Stimulated activated CD4-positive, alpha-beta T cell treated with anti-CD3 and anti-CD28 coated beads, Interleukin-1b, Interleukin-23, amount 100 ng/mL, for 48 hours (primary cell): Measurements from ENCODE around the gene CWC15.
"Not testable (repeated sequence)": the region's sequence is repeated elsewhere in the genome, so short reads cannot be mapped to it uniquely, and the experiment has no call there.

Experiments used
- DNase-seq: peaks from one replicate; pipeline ENCODE4 v3.0.0-alpha.2; 2020

Gene CWC15

DNA sequence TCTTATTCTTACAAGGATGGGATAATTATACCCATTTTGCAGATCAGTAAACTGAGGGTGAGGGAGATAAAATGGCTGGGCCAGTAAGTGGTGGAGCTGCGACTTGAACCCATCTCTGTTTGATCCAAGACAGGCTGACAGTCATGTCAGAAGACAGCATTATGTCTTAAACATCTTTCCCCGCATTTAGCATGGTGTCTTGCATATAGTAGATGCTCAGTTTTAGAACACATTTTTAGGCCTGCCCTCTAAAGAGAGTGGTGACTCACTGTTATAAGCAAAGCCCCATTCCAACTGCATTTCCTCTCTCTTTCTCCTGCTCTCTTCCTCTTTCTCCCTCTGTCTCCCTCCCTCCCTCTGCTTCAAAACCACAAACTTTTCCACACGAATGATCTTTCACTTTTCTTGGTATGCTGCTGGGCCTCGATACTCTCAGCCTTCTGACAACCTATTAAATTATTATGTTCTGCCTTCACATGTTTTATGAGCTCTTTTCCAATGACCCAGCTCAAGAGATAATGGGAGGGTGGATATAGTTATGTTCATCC lies 25.2 kb downstream of the CWC15 start:
- no peak for DNase-seq

DNA sequence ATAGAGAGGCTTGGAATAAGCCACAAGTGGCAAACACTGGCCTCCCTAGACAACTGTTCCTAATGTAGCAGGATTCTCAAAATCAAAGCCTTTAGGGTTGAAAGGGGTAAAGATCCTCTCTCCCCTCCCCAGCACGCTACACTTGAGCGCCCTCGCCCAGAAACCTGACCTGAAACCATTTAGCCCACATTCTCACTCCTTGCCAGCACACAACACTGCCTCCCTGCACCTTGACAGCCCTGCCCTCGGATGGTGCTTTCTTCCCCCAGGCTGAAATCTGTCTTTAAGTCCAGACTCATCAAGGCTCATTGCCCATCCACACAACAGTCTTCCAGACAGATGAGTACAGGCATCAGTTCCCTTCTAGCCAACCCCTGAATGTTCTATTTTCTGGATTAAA lies 26.5 kb downstream of the CWC15 start:
- DNase-seq: no peak

DNA sequence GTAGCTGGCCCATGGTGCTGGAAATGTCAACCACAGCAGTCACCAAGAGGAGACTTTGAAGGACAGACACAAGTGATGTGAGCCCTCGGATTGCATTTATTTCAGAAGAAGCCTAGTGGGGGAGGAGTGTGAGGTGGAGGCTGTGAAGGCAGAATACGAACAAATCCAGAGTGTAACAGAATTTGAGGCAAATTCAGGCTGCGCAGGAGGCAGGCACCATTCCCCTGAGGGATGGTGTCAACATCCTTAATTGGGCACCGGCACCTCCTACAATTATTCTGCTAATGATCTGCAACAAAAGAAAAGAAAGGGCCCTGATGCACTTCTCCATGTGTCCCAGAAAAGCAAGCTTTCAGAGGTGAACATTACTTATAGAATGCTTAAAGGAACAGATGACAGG lies 32.2 kb downstream of the CWC15 start:
- DNase-seq: no peak

DNA sequence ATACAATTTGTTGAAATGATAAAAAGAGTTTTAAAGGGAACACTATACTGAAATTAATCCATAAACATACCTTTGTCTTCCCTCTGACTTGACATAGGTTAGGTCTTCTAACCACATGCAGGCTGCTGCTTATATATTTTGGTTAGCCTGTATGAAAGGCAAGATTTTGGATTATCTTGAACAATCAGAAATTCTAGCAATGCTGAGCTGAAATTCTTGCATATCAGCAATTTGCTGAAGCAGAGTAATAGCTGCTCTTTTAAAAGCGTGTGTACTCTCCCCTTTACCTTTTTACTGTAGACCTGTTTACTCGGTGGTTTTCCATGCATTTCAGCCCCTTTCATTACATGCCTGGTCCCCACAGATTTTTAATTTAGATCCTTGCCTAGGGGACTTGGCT lies 34.0 kb downstream of the CWC15 start:
- no peak for DNase-seq

DNA sequence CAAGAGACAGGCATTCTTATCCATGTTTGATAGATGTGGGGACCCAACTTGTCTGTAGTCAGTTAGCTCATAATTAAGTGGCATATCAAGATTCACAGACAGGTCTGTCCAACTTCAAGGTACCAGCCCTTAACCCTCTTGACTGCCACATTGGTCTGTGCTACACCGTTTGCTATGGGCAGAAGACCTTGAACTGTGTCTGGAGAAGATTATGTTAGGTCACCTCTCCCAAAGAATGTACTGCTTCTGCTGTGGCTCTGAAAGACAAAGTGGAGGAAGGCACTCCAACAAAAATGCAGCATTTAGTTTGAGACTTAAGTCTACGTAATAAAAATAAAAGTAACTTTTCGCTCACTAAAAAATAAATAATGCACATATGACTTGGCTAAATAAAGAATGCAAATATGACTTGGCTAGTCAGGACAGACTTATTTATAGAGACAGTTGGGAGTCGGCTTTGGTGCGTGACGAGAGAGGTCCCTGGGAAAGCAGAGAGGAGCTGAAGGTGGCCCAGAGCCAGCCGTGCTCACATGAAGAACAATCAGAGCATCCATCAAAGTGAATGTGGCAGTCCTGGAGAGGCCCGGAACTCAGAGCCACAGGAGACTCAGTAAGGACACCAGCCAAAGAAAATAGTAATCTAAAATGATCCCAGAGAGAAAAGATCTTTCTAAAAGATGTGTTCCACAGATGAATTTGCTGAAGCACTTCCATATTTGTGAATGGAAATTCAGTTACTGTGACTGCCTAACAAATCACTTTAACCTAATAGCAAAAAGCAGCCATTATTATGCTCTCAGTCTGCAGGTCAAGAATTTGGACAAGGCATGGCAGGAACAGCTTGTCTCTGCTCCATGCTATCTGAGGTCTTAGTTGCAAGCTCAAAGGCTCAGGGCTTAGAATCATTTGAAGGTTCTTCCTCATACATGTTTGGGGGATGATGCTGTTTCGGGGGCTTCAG lies 35.0 kb downstream of the CWC15 start:
- DNase-seq: no peak

DNA sequence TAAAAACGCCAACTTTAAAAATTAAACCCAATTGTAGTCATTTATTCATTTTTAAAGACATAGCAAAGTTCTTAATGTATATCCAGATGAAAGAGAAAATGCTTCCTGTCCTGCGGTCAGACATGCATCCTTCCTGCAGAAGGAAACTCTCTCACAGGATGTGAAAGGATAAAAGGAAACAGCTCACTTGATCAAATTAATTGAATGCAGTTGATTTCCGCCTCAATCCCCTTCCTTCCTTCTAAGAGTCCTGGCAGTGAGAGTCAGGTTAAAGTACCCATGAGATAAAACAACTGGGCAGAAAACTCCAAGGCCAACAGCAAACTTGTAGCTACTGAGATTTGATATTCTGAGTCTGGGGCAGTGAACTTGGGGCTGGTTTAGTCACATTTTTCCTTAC lies 38.5 kb downstream of the CWC15 start:
- DNase-seq: no peak

DNA sequence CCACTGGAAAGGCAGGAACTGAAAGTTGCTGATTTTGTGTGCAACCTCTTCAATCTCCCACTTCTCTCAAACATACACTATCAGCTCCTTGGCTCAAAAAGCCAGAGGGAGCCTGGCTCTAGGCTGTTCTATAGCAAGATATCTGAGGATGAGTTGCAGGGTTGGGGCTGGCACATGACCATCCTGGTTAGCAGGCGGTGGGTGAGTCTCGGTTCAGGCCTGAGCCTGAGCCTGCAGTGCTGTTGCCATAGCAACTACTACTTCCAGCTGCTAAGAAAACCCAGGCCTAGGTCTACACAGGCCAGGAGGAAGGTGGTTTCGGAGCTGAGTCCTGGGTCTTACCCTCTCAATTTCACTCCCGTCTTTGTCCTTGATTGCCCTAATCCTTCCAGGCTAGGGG lies 39.0 kb downstream of the CWC15 start:
- no peak for DNase-seq

DNA sequence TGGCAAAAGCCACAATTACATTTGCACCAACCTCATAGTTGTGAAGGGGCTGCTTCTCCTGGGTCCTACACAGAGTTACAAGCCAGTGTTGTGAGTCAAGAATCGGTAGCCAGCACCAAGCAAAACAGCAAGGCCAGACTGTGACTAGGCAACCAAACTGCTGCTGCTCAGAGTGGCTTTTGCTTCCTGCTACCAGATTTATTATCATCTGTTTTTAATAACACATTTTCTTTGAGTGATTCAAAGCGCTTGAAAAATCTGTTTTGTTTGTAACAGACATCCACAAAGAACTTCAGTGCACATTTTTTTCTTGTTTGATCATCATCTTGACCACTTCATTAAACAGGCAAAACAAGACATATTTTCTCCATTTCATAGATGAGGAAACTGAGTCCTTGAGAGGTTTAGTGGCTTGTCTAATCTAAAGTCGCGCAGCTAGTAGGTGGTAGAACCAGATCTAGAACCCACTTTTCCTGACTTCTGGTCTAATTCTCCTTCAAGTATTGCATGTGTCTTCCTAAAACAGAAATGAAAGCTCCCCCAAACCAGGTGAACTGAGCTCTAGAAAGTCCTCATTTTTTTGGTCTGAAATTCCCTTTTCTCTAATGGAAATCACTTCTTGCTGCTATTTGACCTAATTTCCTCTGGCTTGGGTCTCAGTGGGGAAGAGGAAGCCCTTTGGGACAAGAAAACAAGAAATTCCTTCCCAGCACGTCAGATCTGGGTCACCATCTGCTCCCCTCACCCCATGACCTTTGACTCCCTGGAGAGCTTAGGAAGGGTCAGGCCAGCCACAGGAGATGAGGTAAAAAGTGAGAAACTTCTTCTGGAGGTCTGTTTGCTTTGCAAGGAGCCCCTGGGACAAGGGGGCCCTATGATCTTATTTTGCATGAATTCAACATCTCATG lies 39.9 kb downstream of the CWC15 start:
- DNase-seq: no peak

DNA sequence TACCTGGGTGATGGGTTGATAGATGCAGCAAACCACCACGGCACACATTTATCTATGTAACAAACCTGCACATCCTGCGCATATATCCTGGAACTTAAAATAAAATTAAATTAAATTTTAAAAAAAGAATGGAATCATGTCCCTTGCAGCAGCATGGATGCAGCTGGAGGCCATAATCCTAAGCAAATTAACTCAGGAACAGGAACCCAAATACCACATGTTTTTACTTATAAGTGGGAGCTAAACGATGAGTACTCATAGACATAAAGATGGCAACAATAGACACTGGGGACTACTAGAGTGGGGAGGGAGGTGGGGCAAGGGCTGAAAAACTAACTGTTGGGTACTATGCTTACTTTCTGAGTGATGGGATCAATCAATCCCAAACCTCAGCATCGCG lies 40.9 kb downstream of the CWC15 start:
- no peak for DNase-seq

DNA sequence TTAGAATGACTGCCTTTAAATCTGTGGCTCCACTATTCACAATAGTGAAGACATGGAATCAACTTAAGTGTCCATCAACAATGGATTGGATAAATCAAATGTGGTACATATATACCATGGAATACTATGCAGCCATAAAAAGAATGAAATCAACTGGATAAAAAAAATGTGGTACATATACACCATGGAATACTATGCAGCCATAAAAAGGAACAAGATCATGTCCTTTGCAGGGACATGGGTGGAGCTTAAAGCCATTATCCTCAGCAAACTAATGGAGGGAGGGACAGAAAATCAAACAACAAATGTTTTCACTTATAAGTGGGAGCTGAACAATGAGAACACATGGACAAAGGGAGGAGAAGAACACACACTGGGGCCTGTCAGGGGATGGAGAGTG lies 41.3 kb downstream of the CWC15 start:
- not testable (repeated sequence) for DNase-seq

DNA sequence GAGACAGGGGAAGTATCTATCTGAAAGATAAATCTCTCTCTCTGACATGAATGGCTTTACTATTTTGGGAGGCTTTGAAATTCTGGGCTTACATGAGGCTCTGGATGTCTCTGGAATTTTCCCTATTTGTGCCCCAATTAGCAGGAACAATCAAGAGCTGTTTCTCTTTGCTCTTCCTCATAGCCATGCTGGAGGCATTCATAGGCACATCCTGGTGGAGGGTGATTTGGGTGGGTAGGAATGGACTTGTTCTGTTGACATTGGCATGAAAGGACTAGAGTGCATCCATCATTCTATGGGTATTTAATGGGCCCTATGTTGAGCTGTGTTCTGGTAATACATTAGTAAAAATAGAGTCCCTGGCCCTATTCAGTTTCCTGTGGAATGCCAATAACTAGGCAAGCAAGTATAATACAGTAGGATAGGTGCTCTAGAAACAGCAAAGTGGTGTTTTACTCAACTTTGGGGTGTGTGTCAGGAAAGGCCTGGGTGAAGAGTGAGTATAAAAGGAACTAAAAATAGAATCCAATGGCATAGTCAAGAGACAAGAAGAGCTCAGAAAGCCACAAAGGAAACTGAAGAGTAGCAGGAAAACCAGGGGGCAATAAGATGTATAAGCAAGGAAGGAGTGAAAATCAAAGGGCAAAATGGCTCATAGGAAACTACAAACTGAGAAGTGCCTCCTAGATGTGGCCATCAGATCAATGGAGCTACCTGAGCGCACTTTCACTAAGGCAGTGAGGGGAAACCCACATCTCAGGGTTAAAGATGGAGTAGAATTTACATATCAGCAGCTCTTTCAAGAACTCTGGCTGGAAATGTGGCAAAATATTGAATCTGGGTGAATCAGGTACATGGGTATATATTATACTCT lies 45.0 kb downstream of the CWC15 start:
- DNase-seq: no peak

DNA sequence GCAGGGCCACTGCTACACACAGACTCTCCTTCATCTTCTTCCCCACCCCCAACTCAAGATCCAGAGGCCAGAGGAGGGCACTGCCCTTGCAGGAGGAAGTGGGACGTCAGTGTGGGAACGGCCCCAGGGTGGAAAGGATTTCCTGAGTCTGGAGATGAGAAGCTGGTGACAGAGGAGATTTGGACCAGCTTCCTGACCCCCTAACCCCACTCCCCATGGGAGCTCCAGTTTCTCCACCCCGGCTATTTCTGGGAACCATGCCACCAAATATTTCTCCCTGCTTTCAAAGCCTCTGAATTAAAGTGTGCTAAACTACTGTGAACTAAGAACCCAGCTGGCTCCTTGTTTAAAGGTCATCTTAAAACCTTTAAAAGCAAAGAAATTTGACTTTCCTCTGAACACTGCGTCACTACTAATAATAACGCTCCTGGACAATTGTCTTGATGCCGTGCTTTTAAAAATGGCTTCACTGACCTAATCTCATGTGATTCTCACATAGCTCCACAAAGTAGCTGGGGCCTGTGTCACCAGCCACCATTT lies 46.6 kb downstream of the CWC15 start:
- no peak for DNase-seq

DNA sequence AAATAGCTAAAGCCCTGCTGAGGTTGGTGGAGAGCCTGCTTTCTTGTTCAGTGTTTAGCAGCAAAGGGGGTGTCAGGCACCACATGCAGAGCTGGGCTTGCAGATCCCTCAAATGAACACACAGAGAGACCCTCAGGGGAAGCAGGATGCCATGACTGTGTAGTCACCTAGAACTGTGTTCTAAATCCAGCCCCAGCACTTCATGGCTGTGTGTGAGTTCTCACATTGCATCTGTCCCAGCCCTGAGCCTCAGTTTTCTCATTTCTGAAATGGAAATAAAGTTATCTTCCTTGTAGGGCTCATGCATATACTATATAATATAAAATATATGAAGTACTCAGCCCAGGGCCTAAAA lies 47.1 kb downstream of the CWC15 start:
- DNase-seq: no peak

DNA sequence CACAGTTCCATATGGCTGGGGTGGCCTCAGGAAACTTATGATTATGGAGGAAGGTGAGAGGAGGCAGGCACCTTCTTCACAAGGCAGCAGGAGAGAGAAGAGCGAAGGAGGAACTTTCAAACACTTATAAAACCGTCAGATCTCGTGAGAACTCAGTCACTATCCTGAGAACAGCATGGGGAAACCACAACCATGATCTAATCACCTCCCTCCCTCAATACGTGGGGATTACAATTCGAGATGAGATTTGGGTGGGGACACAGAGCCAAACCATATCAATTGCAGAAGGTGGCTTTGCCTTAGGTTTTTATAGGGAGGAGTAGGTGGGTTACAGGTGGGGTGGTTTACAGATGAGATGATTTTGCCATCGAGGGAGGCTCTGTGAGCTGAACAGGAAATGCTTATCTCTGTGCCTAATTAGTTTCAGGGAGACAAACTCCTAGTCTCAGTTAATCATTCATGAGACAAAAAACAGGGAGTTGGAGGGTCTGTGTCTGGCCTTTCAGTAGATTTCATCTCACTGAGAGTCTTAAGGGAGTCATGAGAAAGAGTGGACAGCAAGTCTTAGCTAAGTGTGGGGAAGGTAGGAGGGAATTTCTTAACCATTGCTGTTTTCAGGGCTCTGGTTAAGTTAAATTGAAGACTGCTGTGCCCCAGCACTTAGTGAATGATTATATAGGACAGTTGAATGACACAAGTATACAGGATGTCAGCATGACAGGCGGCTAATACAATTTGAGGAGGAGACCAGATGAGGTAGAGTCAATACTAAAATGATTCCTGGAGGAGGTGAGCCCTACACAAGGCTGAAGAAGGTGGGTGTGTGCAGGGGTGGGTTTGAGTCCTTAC lies 47.7 kb downstream of the CWC15 start:
- DNase-seq: no peak

DNA sequence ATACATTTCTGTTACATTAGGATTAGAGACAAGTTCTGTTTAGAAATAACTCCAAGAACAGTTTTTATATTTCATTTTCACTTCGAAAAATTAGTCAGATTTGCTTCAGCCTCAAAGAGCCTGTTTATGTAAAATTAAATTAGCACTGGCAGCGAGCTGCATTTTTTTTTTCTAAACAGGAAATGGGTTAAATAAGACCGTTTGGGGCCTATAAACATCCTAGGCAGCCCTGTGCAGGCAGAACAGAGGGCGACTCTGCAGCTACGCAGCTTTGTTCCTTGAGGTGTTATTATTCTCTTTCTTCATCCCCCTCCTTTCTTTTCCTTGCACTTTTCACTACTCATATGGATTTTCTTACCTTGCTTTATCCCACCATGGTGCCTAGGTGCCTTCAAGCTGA lies 48.7 kb downstream of the CWC15 start:
- DNase-seq: no peak

DNA sequence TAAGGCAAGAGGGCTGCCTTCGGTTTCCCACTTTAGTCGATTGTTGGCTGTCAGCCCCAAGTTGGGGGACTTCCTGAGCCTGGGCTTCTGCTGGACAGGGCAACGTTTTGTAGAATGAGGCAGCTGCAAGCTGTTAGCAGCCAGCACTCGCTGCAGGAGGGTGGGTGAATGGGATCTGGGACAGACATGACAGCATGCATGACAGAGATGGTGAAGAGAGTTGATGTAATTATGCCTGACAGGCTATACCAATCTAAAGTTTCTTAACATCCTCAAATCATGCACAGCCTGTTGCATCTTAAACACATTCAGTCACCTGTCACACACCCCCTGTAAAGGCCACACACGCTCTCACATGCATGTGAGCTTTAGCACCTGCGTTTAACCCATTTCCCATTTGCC lies 49.2 kb downstream of the CWC15 start:
- no peak for DNase-seq

DNA sequence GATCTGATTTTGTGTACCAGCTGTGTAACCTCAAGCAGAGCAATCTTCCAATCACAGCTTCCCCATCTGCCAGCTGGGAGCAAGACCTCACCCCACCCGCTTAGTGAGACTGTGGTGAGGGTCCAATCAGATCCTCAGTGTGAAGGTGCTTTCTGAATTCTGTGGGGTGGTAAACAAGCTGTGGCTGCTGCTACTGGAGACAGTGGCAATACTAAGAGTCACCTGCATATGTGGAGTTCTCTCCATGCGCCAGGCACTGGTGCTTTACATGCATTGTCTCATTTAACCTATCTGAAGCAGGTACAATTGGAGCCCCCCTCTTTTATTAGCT lies 50.4 kb downstream of the CWC15 start:
- DNase-seq: no peak

DNA sequence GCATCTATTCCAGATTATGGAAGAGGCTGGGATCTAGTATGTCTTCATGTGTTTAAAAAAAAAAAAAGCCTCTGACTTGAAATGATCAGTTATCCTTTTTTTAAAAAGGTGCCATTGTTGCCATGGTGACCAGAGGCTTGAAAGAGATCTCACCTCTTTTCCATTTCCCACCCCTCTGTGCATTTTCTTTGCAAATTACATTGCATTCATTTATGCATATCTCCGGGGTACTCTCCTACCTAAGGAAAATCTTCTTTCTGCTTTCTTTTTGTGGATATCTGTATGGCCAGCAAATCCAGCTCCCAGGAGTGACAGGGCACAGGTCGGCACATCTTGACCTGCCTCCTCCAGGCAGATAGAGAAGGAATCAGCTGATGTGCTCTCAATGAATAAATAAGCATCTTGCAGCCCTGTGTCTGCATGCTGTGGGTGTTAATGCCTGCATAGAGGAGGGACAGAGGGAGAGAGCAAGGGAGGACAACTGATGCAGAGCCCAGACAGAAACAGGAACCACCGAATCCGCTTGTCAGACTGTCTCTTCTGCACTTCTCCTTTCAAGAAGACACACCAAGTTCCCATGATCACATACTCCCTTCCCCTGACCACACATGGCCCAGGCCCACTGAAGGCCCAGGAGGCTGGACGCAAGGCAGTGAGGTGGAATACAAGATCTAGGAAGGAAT lies 50.9 kb downstream of the CWC15 start:
- DNase-seq: no peak

DNA sequence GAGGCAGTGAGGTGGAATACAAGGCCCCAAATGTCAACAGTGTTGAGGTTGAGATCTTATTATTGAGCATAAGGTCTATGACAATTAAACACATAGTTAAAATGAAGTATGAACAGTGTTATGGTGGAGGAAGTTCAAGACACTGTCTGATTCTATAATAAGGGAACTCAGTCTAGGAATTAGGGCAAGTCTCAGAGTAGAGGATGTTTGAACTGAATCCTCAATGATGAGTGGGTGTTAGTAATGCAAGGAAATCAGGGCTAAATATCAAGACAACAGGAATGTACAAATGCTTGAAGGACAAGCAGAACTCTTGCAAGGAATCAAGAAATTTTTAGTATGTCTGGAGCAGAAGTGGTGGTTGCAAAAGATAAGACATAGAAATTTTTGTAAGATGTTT lies 53.0 kb downstream of the CWC15 start:
- DNase-seq: no peak

DNA sequence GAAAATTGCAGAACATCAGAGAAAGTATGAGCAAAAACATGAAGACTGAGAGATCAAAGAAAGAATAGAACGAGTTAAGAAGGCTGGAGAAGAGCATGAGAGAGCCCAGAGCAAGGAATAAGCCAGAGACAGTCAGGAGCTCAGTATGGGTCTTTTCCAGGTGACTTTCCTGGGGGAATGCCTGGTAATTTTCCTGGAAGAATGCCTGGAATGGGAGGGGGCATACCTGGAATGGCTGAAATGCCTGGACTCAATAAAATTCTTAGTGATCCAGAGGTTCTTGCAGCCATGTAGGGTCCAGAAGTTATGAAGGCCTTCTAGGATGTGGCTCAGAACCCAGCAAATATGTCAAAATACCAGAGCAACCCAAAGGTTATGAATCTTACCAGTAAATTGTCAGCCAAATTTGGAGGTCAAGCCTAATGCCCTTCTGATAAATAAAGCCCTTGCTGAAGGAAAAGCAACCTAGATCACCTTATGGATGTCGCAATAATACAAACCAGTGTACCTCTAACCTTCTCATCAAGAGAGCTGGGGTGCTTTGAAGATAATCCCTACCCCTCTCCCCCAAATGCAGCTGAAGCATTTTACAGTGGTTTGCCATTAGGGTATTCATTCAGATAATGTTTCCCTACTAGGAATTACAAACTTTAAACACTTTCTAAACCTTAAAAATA lies 59.5 kb downstream of the CWC15 start:
- not testable (repeated sequence) for DNase-seq
